CD4-positive, alpha-beta T cell treated with Interleukin-21 for 1 hour (primary cell): Measurements from ENCODE around the gene ZNF319.

ENCODE experiments used
- DNase-seq: peaks from one replicate; pipeline ENCODE4 v3.0.0-alpha.2; 2020

The ZNF319 gene

GRCh38 chr16:57951204-57951960, 49.1 kb downstream of the ZNF319 start:
- no peak for DNase-seq

GRCh38 chr16:57950382-57950781, 50.1 kb downstream of the ZNF319 start:
- DNase-seq = no peak

GRCh38 chr16:57949595-57950238, 50.8 kb downstream of the ZNF319 start:
- DNase-seq = no peak

- DNase-seq = no peak
Measured at GRCh38 chr16:57949013-57949412, 51.5 kb downstream of the ZNF319 start.

GRCh38 chr16:57948027-57948426, 52.4 kb downstream of the ZNF319 start:
- no peak for DNase-seq

GRCh38 chr16:57947261-57947660, 53.2 kb downstream of the ZNF319 start:
- DNase-seq = no peak

- DNase-seq = no peak
Measured at GRCh38 chr16:57946181-57946801, 54.2 kb downstream of the ZNF319 start.

- no peak for DNase-seq
Measured at GRCh38 chr16:57945740-57946138, 54.7 kb downstream of the ZNF319 start.

GRCh38 chr16:57944970-57945739, 55.3 kb downstream of the ZNF319 start:
- DNase-seq = no peak
